ENCODE data around the gene SDK1. TPM values are rescaled to one million over a fixed set of nuclear protein-coding genes. Genes with fewer than 3 reads are reported as not detected.

Gene SDK1
- total and polyA plus RNA-seq, 2 of the 8 experiments (the other 6 are each of a cell fraction or from before 2014, with no cell fraction given) = 3.3 to 7.2 TPM

DNA sequence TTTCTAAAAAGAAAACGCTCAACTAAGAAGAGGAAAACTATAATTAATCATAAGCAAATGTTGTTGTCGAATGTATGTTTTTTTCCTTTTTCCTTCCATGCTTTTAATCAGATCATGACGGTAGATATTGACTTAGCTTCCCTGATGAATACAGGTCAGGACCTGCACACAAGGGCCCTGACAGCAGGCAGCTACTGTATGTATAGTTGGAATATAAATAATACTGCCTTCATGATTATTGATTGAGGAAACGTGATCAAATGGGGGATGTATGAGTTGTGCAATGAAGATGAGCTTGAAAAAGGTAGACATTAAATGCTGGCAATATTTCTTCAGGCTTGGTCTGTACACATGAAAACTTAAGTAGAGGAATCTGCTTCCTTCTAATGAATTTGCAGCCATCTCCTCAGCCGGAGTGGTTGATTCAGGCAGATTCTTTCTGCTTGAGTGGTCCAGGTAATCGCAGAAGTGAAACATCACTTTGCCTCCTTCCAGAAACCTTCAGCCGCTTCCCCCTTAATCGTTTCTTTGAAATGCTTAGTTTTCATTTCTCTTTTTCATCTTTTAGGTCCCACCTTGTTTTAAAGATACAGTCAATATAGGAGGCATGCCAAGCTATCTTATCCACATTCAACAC, 656.5 kb downstream of the SDK1 start:
- Histone ChIP-seq H2BK20ac (ENCODE audit: low read length) (no peak overlapping the region), H3K56ac (replicated peaks; ENCODE audit: insufficient read length, low read depth, low read length) (no peak overlapping the region), H2BK12ac (ENCODE audit: low read depth, low read length) (no peak overlapping the region), H3K79me2 (ENCODE audit: control insufficient read depth in 1 of 2, insufficient read depth in 2 of 2, low read length in 2 of 2) (no peaks in the 10 kb centered on the region), H3K23ac (ENCODE audit: insufficient read length) (no peak overlapping the region), H4K20me1 (replicated peaks in 1 of 2; ENCODE audit: control insufficient read depth in 1 of 2, insufficient read depth in 2 of 2, low read length in 2 of 2) (no peaks in the 10 kb centered on the region), H4K5ac (ENCODE audit: insufficient read length, low read depth, low read length) (no peak overlapping the region), H2BK5ac (ENCODE audit: low read depth, low read length) (no peak overlapping the region), H2BK120ac (replicated peaks; ENCODE audit: low read depth, low read length) (no peak overlapping the region), H3K36me3 (ENCODE audit: control insufficient read depth in 2 of 4, insufficient read depth in 4 of 4, low read length in 3 of 4) (no peaks in the 10 kb centered on the region), H3K27me3 (replicated peaks in 1 of 4; ENCODE audit: control insufficient read depth in 3 of 4, extremely low read depth in 1 of 4, insufficient read depth in 3 of 4, low read length in 3 of 4) (no peaks in the 10 kb centered on the region), H3K4me2 (ENCODE audit: insufficient read depth in 1 of 2, low read depth in 2 of 2, low read length in 2 of 2) (no peak overlapping the region), H4K91ac (replicated peaks; ENCODE audit: insufficient read length, low read length) (no peak overlapping the region), H3K27ac (ENCODE audit: low read depth, low read length) (no peak overlapping the region), H3K9ac (replicated peaks in 1 of 4; ENCODE audit: extremely low read depth in 1 of 4, low read depth in 3 of 4, low read length in 3 of 4) (no peak overlapping the region), H4K8ac (ENCODE audit: extremely low read depth, insufficient read depth, low read length) (no peak overlapping the region), H3K14ac (ENCODE audit: insufficient read length) (no peak overlapping the region), H3K18ac (ENCODE audit: extremely low read depth, low read length) (no peak overlapping the region), H2AFZ (ENCODE audit: low read length) (no peak overlapping the region), H3K4ac (replicated peaks; ENCODE audit: insufficient read length, low read depth, low read length) (no peak overlapping the region), H3K23me2 (ENCODE audit: low read depth, low read length) (no peaks in the 10 kb centered on the region), H3K9me3 (ENCODE audit: insufficient read depth in 2 of 2, low read depth in 1 of 2, low read length in 1 of 2) (no peaks in the 10 kb centered on the region), H2AK5ac (ENCODE audit: low read depth, low read length) (no peak overlapping the region), H3K4me1 (replicated peaks in 1 of 4; ENCODE audit: control insufficient read depth in 3 of 4, insufficient read depth in 4 of 4, low read length in 3 of 4) (no peaks in the 10 kb centered on the region), H3K4me3 (ENCODE audit: extremely low read depth in 1 of 4, insufficient read depth in 2 of 4, low read depth in 3 of 4, low read length in 4 of 4) (no peak overlapping the region), H2BK15ac (ENCODE audit: low read length) (no peak overlapping the region), H3K79me1 (ENCODE audit: low read depth, low read length) (no peaks in the 10 kb centered on the region; the same call in 1 of the 2 replicates)
- 92% methylated on average over 8 of the region's 8 CpGs; no CpG with 5 or more reads in 1 of the 2 experiments for WGBS, 2 experiments (ENCODE audit: extremely low coverage in 1 of 2, insufficient coverage in 1 of 2, insufficient read length in 1 of 2, insufficient replicate concordance in 2 of 2, low coverage in 1 of 2, low lambda C conversion rate in 2 of 2, missing lambda C conversion rate in 1 of 2)
- ChIA-PET POLR2A (ENCODE audit: partially characterized antibody) (no interaction called here), CTCF (ENCODE audit: partially characterized antibody) (interaction anchor here (0.8 to 1.8 kb wide), 4 partner anchors 28 to 78 kb away, joined by 3 to 4 read pairs (median 4); no protein-coding TSS in a partner anchor)
- FAIRE-seq = no peak
- no peak for DNase-seq (ENCODE audit: low read depth in 1 of 2, low spot score in 2 of 2)
- TF ChIP-seq POU5F1 (IDR thresholded peaks at IDR 0.05; ENCODE audit: low read depth, low read length) = no peak
